RCC 7860 (cell line): Measurements from ENCODE around the gene CEP85L.

Experiments
- DNase-seq: peaks from one replicate; pipeline ENCODE4 v3.0.0-alpha.2; 2015; ENCODE audit warnings: low spot score
- FAIRE-seq: peaks from 2 replicates; lab custom pipeline; 2012; peaks lifted over from hg19 to GRCh38; lab: Jason Lieb, UNC

Gene CEP85L

DNA sequence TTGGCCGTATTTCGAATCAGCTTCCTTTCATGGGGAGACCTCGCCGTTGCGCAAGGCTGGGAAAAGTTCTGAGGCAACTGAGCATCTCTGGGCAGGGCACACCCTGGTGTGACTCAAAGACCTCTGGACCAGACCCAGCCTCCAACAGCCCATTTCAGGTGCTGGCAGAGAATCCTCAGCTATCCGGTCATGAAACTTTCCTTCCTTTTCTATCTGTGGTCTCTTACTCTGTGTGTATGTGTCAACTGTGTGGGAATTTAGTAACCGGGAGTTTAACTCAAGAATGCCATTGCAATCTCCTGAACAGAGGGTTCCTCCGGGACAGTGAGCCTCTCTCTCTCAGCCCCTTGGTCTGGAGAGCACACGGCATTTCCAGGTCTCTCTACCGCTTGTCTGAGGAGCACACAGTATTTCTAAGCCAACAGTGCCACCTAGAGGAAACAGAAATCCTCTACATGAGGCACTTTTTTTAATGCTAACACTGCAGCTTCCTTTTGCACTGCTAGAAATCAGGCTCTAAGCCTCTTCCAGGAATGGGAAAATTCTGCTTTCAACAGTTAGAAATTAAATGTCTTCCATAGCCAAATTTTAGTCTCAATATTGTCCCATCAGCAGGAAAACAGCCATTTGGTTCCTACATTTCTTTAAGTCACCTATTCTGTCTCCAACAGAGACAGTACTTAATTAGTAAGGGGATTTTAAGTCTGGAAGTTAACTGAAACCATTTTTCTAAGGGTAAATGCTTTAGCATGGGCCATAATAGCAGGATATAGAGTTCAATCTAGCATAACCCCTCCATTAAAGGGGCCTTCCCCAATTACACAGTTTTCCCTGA is 70.6 kb downstream of the CEP85L start:
- no peak for FAIRE-seq
- peak; percentile 24 for DNase-seq

DNA sequence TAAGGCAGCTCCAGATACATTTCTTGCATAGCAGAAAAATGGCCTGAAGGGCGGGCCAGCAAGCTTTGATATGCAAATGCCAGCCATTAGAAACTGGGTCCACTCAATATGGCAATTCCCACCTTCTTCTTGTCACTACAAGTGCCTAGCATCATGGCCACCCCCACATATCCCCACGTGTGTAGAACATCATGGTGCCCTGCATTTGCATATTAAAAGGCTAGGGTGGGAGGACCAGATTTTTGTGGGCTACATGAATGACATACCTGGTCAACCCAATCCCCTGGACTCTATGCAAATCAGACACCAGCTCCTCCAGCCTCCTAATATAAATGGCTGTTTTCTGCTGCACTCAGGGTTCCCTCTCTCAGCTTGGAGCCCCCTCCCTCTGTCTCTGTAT is 71.6 kb downstream of the CEP85L start:
- FAIRE-seq: no peak
- DNase-seq: no peak

DNA sequence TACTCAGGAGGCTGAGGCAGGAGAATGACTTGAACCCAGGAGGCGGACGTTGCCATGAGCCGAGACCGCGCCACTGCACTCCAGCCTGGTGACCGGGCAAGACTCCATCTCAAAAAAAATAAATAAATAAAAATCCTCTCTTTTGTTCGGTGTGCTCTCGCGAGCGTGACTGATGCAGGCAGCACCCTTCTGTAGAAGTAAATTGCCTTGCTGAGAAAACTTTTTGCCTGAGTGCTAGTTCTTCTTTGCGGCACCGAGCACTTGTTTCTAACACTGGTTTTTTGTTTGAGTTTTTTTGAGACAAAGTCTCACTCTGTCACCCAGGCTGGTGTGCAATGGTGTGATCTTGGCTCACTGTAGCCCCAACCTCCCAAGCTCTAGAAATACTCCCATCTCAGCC is 72.8 kb downstream of the CEP85L start:
- no peak for FAIRE-seq
- DNase-seq: no peak

DNA sequence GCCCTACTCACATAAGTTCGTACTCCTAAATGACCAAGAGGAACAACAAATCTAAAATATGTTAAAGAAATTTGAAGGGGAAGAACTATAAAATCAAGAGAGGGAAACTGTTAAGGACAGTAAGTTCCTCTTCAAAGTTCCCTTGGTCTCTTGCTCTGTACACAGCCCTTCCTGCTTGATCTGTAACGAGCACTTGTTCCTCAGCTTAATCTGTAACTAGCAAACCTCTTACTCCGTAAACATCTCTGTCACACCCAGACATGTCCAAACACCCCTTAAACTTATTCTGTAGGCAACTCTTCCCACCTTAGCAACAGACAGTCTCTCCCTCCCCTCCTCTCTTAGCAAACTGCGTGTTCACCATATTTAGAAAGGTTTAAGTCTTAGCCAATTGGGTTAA is 73.4 kb downstream of the CEP85L start:
- no peak for DNase-seq
- no peak for FAIRE-seq

DNA sequence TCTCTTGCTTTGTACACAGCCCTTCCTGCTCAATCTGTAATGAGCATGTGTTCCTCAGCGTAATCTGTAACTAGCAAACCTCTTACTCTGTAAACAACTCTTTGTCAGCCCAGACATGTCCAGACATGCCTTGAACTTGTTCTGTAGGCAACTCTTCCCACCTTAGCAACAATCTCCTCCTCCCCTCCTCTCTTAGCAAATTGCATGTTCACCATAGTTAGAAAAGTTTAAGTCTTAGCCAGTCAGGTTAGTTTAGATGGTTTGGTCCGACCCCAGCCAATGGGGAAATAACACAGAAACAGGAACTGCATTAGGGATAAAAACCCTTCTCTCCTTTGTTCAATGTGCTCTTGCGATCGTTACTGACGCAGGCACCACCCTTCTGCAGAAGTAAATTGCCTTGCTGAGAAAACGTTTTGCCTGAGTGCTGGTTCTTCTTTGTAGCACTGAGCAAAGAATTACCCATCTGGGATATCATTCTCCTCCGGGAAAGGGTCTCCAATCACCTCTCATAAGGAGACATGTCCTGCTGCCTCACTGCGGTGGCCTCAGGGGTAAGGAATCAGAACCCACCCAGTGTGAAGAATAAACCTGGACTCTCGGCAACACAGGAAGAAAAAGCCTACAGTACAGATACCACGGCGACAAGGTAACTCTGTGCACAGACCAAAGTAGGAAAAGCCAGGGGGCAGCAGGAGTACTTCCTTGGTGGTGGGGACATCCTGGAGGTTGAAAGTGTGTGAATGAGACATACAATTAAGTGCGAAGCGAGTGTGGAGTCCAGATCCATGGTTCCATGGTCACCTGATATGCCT is 77.1 kb downstream of the CEP85L start:
- FAIRE-seq: no peak
- no peak for DNase-seq

DNA sequence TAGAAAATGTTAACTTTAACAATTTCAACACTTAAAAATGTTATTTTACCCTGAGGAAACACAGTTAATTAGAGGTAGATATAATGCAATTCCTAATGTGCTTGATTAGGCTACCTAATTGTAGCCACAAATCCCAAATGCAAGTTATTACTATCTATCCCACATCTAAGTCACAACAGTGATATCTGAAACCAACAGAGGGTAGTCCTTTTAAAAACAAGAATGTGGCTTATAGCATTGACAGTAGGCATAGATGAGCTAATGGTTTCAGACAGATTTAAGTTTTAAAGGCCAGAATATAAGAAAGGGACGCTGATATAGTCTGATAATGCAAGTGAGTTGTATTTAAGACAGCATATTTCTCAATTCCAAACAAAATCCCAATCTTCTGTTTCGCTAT is 80.3 kb downstream of the CEP85L start:
- FAIRE-seq (no peak), DNase-seq (no peak)

DNA sequence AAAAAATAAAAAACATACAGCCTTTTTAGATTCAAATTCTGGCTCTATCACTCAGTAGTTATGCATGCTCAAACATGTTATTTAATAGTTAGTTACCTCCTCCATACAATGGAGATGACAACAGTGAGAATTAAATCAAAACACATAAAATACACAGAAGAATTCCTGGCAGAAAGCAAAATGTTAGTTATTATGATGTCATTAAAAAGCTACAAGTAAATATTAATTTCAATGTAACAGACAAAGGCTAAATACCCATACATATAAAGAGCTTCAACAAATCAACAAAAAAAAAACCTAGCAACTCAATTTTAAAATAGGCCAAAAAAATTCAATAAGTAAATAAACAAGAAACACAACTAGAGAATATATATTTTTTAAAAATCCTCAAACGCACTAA is 81.9 kb downstream of the CEP85L start:
- FAIRE-seq: no peak
- no peak for DNase-seq

DNA sequence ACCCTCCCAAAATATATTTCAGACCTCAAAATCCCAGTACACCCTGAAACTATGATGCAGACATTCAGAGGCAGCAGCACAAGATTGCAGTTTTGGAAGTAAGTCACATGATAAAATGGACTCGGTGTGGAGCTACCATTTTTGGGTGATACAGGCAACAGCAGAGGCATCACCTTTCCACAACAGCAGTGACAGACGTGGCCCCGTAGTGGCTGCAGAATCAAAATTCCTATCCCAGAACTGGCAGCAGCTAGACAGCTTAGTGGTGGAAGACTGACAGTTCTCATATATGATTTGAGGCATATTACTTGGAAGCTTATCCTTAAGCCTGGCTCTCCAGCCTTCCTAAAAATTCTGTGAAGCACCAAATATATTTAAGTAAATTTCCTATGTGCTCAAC is 83.4 kb downstream of the CEP85L start:
- FAIRE-seq (no peak), DNase-seq (no peak)

DNA sequence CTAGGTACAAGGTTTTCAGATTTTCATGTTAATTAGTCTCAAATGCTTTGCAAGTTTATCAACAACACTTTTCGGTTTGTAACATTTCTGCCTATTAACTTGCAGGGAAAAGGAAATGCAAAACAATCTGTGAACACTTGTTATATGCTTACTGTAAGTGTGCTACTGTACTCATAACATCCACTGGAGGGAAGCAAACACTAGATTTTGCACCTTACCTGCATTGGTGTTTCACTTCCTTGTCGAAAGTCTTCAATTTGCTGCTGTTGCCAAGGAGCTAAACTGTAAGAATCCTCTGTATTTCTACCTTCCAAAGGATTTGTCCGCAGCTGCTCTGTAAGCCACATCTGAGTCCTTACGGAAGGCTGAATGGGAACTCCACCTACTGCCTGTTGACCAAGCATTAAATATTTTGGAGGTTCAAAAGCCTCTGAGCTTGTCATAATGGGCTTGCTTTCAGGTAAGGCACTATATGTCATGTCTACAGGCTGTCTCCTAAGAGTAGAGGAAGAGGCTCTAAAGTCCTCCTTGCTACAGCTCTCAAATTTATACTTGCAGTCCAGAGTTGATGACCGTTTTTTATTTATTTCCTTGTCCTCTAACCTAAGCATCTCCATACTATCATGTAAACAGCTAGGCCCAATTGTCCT is 86.0 kb downstream of the CEP85L start:
- FAIRE-seq (no peak), DNase-seq (peak; percentile 36)

DNA sequence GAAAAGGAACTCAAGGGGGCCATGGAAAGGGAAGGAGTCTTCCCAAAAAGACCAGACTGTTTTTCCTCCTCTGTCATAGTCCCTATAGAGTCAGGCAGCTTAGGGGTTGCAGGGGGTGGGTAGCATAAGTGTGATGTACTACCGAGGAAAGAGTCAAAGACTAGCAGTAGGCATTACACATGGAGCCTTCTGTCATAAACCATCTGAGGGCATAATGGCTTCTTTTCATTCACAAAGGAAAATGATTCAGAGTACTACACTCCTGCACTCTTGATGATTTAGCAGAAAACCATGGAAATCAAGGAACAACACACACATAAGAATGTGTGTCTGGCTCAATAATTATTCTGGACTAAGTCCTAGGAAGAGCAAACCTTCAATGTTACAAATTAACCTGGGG is 88.4 kb downstream of the CEP85L start:
- FAIRE-seq (peak; percentile 27), DNase-seq (peak; percentile 55)

DNA sequence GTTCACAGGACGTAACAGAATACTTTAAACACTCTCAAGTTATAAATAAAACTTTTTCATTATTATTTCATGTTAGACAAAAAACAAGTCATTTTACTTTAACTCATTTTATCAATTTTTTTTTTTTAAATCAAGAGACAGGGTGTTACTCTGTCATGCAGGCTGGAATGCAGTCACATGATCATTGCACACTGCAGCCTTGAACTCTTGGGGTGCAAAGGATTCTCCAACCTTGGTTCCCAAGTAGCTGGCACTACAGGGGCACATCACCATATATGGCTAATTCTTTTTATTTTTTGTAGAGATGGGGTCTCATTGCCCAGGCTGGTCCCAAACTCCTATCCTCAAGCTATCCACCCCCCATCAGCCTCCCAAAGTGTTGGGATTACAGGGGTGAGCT is 89.1 kb downstream of the CEP85L start:
- no peak for FAIRE-seq

DNA sequence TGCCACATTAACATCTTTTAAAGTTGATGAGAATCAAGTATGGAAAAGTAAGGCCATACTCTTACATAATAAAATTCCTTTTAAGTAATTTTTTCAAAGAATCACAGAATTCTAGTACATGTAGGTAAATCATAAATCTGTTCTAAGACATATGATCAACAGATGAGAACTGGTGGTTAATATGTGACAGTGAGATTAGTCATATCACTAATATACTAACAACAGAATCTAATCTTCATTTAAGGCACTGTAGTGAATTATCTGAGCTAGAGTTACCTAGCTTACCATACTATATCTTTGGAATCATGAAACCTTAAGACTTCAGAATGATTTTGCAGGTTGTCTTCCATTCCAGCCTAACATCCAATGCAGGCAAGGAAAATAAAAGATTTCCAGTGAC is 91.7 kb downstream of the CEP85L start:
- peak; percentile 64 for FAIRE-seq
- no peak for DNase-seq

More for the DNA sequence above, 89.1 kb downstream of the CEP85L start:
- DNase-seq: no peak

DNA sequence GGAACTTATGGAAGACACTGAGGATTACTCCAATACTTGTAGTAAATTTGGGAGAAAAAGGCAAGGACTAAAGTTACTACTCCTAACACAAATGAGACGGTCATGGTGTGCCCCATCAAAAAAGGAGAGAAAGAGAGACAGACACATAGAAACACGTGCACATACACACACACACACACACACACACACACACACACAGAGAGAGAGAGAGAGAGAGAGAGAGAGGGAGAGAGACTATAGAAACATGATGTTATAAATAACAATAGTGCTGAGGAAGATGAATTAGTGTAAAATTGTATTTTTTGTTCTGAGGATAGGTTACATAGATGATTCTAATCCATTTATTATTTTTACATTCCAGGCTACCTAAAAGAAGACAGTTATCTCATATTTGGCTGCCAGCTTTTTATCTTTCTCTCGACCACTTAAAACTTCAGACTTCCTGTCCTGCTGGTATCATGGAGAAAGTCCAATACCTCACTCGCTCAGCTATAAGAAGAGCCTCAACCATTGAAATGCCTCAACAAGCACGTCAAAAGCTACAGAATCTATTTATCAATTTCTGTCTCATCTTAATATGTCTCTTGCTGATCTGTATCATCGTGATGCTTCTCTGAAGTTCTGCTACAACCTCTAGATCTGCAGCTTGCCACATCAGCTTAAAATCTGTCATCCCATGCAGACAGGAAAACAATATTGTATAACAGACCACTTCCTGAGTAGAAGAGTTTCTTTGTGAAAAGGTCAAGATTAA is 92.8 kb downstream of the CEP85L start:
- DNase-seq: no peak
- no peak for FAIRE-seq

DNA sequence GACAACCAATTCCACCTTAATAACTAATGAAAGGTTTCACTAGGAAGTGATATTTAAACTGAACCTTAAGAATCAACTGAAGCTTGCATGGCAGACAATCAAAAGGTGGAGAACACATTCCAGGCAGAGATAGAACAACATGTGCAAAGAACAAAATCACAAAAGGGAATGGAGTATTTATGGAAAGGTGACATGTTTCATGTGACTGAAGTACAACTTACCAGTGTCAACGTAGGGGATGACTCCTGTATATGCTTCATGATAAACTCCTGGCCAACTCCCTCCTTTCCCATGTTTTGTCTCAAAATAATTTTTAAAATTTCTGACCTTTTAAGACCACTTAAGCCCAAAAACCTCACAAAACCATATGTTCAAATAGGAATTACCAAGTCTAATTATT is 96.7 kb downstream of the CEP85L start:
- FAIRE-seq: no peak
- DNase-seq: no peak

DNA sequence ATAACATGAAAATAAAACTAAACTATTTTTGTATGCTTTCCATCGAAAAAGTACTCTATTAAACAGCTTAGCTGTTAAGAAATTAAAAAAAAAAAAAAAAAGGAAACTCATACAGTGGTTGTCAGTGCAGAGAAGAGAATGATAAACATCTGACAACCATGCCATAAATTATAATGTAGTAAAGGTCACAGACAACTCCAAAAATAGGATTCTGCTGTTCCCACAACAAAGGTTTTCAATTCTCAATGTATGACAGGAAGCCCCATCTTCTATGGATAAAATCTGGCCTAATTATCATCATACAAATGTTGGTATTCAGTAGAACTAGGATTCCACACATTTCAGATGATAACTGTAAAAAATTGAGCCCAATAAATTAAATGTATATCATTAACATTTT is 98.3 kb downstream of the CEP85L start:
- FAIRE-seq (no peak), DNase-seq (no peak)

DNA sequence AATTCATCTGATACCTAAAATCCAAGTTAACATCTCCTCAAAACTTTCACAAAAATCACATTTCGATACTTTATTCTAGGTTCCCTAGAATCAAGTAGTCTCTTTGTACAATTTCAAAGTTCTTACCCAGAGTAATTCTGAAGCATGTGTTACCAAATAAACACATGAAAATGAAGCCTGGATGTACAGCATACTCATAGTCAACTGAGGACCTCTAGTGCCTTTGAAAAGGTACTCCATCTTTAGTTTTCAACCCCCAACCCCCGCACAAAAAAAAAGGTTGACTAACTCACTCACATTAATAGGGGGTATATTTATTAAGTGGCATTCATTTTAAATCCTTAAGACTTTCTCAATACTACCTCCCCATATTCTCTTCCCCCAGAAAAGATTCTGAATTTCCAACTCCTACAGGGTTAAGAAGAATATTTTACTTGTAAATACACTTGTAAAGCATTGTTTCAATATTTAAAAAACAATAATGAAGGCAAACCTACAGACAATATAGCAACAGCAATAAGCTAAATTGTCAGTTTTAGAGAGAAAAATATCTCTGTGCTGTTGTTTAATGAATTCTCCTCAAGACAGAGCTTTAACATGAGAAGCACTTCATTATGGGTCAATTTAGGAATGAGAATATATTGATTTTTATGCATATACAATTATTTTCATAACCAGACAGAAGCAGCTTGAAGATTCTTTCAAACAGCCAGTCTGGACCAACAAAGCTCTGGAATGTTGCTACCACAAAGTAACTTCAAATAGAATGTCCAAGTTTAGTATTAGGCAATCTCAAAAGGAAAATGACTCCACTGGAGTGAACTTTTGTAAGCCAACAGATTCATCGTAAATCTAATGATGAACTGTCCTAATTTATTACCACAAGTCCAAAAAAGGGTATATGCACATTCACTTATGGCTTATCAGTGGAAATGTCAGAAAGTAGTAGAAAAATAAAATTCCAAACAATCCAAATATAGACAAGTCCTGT is 100.0 kb downstream of the CEP85L start:
- FAIRE-seq (peak; percentile 63), DNase-seq (peak; percentile 41)

DNA sequence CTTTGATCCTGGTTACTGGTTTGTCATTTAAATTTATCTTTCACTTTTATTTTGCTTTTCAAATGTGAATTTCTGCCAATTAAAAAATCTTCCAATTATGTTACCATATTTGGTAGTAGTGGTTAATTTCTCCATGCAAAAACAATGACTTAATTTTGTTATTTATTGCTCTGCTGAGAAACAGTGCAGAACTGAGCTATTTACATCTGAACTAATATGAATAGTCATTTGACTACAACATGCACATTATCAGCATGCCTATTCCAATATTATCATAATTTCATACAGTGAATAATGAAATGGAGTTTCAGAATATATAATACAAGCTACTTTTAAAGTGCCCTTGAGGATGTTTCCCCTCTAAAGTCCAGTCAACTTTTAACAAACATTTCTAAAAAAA is 102.8 kb downstream of the CEP85L start:
- FAIRE-seq (no peak), DNase-seq (no peak)

DNA sequence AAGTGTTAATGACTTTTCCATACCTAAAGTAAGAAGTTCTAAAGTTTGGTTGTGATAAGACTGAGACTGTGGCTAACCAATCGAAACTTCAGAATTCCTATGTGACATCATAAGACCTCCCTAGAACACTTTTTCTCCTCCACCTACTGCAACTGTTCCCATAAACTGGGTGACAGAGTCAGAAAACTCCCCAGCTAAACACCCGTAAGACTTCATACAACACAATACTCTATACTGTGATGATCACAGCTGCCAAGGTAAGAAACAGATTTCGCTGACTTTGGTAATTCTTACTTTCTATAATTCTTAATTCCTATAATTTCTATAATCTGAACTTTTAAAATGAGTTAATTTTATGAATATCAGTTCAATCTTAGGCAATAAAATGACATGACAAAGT is 103.3 kb downstream of the CEP85L start, which contains the start of gene PLN:
Gene PLN (plus strand): TSS at position 161 of the 400 bp plus-strand sequence. CDS start 10,626 bp downstream, outside the sequence.
- FAIRE-seq (no peak), DNase-seq (no peak)

DNA sequence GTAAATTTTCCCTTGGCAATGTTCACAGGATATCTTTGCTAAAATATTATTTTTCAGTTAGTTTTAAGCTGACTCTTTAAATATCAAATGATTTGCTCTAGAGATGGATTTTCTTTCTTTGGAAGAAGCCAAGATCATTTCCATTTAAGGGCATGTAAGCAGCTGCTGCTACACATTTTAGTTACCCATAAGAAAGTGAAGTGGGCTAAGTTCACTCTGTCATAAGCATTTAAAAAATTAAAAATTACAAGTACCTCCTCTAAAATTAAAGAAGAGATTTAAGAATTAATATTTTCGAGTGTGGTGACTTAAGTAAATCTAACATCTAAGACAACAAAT is 104.5 kb downstream of the CEP85L start:
- no peak for FAIRE-seq

More for the DNA sequence above, 104.5 kb downstream of the CEP85L start:
- no peak for DNase-seq
